ENCODE data around the gene PPEF1.
"Not testable (repeated sequence)": the region's sequence is repeated elsewhere in the genome, so short reads cannot be mapped to it uniquely, and the experiment has no call there.

The PPEF1 gene

DNA sequence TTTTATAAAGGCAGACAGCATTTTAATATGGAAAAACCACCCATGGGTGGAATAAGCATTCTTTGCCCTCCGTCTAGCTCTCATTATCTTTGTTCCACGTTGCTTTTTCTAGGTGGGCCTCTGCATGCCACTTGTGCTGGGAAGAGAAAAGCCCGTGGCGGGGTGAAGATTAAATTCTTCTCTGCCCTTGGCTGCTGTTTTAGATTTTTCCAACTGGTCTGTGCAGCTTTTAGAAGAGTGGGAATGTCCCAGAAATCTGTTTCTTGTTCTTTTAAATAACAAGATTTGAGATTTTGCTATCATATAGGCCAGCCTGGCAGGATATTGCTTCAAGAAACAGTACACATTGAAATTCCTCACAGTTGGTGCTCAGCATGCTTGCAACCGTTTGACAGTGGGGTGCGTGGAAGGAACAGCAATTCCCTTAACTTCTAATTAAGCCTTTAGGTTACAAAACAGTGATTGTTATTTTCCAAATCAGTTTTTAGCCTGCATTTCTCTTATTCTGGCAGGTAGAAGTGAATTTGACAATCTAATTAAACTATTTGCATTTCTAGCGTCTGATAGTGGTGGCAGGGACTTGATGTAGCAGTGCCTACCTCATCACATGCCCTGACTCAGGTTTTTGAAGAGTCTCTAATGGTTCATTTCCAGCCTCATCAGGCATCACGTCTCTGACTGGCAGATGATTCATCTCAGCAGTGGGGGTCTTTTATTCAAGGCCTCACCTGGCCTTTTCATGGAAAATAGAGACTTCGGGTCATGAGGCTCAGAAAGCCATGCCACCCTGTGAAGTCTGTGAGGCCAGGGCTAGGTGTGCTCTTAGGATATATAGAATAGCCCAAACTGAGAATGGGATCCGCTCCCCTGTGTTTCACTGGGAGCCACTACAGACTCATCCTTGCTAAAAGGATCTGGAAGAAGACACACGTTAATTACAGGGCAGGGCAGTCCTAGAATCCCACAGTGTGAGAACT lies 50.8 kb downstream of the PPEF1 start:
- H3K4me3 ChIP-seq (ENCODE audit: low read depth, low read length), result no peak overlapping the region
- DNase-seq (ENCODE audit: low read depth), result no peak
- TF ChIP-seq, protein P1, sequence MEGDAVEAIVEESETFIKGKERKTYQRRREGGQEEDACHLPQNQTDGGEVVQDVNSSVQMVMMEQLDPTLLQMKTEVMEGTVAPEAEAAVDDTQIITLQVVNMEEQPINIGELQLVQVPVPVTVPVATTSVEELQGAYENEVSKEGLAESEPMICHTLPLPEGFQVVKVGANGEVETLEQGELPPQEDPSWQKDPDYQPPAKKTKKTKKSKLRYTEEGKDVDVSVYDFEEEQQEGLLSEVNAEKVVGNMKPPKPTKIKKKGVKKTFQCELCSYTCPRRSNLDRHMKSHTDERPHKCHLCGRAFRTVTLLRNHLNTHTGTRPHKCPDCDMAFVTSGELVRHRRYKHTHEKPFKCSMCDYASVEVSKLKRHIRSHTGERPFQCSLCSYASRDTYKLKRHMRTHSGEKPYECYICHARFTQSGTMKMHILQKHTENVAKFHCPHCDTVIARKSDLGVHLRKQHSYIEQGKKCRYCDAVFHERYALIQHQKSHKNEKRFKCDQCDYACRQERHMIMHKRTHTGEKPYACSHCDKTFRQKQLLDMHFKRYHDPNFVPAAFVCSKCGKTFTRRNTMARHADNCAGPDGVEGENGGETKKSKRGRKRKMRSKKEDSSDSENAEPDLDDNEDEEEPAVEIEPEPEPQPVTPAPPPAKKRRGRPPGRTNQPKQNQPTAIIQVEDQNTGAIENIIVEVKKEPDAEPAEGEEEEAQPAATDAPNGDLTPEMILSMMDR (conservative IDR thresholded peaks at IDR 0.05; ENCODE audit: low read depth, low read length), result no peak

GRCh38 chrX:18761750-18762149 lies 54.3 kb downstream of the PPEF1 start:
- H3K4me3 ChIP-seq (ENCODE audit: low read depth, low read length), result no peak overlapping the region
- no peak for DNase-seq (ENCODE audit: low read depth)
- TF ChIP-seq, protein P1 (conservative IDR thresholded peaks at IDR 0.05; ENCODE audit: low read depth, low read length), result no peak

- H3K4me3 ChIP-seq (ENCODE audit: low read depth, low read length); DNase-seq (ENCODE audit: low read depth): not testable (repeated sequence)
These were observed 55.7 kb downstream of the PPEF1 start for GRCh38 chrX:18763106-18763505.

- no peak overlapping the region for H3K4me3 ChIP-seq (ENCODE audit: low read depth, low read length)
- DNase-seq (ENCODE audit: low read depth), result no peak
- TF ChIP-seq, protein P1 (conservative IDR thresholded peaks at IDR 0.05; ENCODE audit: low read depth, low read length), result no peak
These were observed 61.9 kb downstream of the PPEF1 start for GRCh38 chrX:18769364-18769763.

DNA sequence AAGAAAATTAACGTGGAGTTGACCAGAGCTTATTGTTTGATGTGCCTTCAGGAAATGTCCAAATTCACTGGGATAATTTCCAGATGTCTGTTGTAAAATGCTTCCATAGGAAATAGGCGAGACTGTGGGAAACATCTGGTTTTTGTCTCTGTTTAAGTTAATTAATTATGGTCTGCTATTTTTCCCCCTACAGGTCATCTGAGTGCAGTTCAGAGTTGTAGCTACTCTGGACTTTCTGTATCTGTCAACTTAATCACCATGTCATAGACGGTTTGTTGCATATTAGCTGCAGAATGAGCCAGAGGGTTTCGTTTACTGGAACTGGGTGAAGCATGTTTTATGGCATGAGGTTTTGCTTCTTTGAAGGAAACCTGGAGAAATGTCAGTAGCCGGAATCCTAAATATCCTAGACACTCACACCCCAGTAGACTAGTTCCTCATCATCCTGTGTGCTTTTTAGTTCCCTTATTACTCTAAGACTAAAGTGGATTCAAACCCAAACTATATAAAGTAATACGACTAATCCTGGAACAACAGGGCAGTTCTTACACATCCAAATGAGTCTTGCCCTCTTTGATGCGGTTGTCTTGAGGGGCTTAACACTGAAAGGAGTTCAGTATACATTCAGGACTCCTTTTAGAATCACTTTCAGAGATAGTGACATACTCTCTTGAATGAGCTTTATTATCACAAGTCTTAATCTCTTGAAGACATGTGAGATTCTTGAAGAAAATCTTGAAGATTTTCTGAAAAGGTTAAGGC lies 62.5 kb downstream of the PPEF1 start:
- TF ChIP-seq, protein P1 (conservative IDR thresholded peaks at IDR 0.05; ENCODE audit: low read depth, low read length), result no peak
- DNase-seq (ENCODE audit: low read depth), result no peak
- no peak overlapping the region for H3K4me3 ChIP-seq (ENCODE audit: low read depth, low read length)

DNA sequence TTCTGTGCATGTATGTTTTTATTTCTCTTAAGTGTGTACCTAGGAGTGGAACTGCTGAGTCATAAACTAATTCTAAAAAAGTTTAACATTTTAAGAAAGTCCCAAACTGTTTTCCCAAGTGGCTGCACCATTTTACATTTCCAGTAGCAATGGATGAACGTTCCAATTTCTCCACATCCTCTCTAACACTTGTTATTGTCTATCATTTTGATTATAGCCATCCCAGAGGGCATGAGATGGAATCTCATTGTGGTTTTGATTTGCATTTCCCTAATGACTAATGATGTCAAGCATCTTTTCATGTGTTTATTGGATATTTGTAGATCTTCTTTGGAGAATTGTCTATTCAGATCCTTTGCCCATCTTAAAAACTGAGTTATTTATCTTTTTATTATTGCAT lies 82.5 kb downstream of the PPEF1 start:
- no peak overlapping the region for H3K4me3 ChIP-seq (ENCODE audit: low read depth, low read length)
- TF ChIP-seq, protein P1 (conservative IDR thresholded peaks at IDR 0.05; ENCODE audit: low read depth, low read length), result no peak
- DNase-seq (ENCODE audit: low read depth), result no peak

DNA sequence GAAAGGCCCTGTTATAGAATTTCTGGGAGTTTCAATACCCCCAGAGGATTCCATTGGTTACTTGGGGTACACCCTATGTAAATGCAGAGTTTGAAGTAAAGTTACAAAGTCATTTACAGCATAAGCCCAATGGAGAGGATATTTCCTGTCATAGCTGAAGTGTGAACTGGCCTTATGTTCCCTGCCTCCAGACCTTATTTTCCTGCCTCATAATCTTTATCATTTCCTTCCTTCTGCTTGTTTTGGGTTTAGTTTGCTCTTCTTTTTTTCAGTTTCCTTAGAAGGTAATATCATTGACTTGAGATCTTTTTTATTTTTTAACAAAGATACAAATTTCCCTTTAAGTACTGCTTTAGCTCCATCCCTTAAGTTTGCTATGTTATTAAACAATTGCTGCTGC lies 85.4 kb downstream of the PPEF1 start:
- no peak overlapping the region for H3K4me3 ChIP-seq (ENCODE audit: low read depth, low read length)
- TF ChIP-seq, protein P1 (conservative IDR thresholded peaks at IDR 0.05; ENCODE audit: low read depth, low read length), result no peak
- no peak for DNase-seq (ENCODE audit: low read depth)

All from choroid plexus epithelial cell (primary cell).